ENCODE data around the gene ITK.

The ITK gene

DNA sequence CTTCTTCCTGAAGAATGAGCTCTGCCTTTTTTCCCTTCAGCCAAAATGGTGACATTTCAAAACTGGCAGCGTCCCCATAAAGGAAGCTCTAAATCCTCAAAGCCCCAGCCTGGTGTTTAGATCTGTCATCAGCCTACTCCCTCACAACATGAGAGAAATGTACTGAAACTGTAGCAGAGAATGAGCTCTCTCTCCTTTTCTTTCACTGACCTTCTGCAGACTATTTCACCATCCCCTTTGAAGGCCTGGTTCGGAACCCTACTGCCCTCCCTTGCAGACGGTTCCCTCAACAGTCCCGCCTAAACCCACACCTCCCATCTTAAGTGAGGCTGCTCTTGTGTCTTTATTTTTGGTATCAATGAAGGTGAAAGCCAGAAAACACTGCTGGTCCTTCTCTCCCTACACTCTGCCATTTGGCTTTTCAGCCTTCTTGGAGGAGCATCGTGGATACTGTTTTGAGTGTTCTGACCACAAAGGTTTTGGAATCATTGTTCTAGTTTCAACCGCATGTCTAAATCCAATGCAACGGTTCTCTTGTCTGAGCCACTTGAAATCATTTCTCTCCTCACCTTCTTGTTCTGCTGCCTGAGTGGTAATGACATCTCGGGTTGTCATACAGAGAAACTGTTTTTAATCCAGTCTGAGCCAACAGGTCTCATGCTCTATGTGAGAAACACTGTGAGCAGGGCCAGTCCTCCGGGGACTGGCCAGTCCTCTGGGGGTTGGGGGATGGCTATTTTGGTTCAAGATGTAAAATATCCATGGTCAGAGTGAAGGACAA, 39.0 kb downstream of the ITK start:
- Histone ChIP-seq H3K27me3 (ENCODE audit: insufficient read depth, insufficient read length) (no peaks in the 10 kb centered on the region), H3K4me1 (ENCODE audit: insufficient read depth, insufficient read length) (no peaks in the 10 kb centered on the region), H3K36me3 (ENCODE audit: insufficient read depth, insufficient read length, low read length) (no peaks in the 10 kb centered on the region), H3K9ac (ENCODE audit: insufficient read length, low read depth) (no peak overlapping the region), H3K9me3 (ENCODE audit: insufficient read depth, low read length) (no peaks in the 10 kb centered on the region), H3K4me3 (ENCODE audit: insufficient read length, low read depth) (no peak overlapping the region)
- TF ChIP-seq SUZ12 (IDR thresholded peaks at IDR 0.05; ENCODE audit: extremely low read depth, insufficient read depth, insufficient read length) = no peak
- no peak for TF ChIP-seq ZNF274 (IDR thresholded peaks at IDR 0.05; ENCODE audit: low read depth, low read length)
- TF ChIP-seq YY1 (IDR thresholded peaks at IDR 0.05; ENCODE audit: insufficient read depth, insufficient read length) = no peak
- no peak for DNase-seq (ENCODE audit: low read depth, low spot score)

DNA sequence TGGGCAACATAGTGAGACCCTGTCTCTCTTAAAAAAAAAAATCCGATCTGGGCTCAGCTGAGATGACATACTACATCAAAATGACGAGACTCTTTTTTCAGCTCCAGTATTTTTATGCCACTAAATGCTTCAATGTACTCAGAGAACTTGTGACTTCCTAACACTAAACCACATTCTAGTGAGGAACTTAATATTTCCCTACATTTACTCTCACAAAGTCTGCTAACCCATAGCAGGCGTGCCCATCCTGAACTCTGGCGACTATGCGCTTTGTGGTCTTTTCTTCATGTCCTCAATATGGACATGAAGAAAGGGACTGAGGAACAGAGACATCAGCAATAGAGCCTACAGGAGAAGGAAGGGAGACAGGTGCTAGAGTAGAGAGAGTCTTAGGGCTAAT, 41.3 kb downstream of the ITK start:
- no peak for DNase-seq (ENCODE audit: low read depth, low spot score)
- Histone ChIP-seq H3K36me3 (ENCODE audit: insufficient read depth, insufficient read length, low read length) (no peaks in the 10 kb centered on the region), H3K9ac (ENCODE audit: insufficient read length, low read depth) (no peak overlapping the region), H3K27me3 (ENCODE audit: insufficient read depth, insufficient read length) (no peaks in the 10 kb centered on the region), H3K9me3 (ENCODE audit: insufficient read depth, low read length) (no peaks in the 10 kb centered on the region), H3K4me3 (ENCODE audit: insufficient read length, low read depth) (no peak overlapping the region), H3K4me1 (ENCODE audit: insufficient read depth, insufficient read length) (no peaks in the 10 kb centered on the region)
- TF ChIP-seq SUZ12 (IDR thresholded peaks at IDR 0.05; ENCODE audit: extremely low read depth, insufficient read depth, insufficient read length) (no peak), ZNF274 (IDR thresholded peaks at IDR 0.05; ENCODE audit: low read depth, low read length) (no peak), YY1 (IDR thresholded peaks at IDR 0.05; ENCODE audit: insufficient read depth, insufficient read length) (no peak)

DNA sequence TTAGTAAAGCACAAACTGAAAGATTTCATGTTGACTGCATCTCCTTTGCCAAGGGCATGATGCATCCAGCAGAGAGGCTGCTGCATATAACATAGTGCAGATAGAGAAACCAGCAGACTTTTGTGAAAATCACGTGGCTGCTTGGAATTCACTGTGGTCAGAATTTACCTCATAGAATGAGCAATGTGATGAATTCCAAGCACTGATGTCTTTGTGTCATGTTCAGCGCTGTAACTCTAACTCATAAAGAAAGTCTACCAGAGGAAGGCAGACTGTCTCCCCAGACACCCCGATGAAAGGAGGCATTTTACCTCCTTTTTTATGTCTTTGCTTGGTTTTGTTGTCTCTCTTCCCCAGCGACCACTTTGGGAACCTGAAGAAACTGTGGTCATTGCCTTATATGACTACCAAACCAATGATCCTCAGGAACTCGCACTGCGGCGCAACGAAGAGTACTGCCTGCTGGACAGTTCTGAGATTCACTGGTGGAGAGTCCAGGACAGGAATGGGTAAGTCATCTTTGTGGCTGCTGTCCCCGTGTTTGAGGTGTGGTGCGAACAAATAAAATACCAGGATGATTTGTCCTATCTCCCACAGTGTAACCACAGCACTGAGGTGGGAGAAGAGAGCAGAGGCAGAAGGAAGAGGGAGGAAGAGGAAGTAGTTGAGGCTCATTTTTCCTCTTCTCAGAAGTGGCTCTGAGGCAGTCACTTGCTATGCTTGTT, 42.0 kb downstream of the ITK start:
- no peaks in the 10 kb centered on the region for H3K9me3 ChIP-seq (ENCODE audit: insufficient read depth, low read length)

DNA sequence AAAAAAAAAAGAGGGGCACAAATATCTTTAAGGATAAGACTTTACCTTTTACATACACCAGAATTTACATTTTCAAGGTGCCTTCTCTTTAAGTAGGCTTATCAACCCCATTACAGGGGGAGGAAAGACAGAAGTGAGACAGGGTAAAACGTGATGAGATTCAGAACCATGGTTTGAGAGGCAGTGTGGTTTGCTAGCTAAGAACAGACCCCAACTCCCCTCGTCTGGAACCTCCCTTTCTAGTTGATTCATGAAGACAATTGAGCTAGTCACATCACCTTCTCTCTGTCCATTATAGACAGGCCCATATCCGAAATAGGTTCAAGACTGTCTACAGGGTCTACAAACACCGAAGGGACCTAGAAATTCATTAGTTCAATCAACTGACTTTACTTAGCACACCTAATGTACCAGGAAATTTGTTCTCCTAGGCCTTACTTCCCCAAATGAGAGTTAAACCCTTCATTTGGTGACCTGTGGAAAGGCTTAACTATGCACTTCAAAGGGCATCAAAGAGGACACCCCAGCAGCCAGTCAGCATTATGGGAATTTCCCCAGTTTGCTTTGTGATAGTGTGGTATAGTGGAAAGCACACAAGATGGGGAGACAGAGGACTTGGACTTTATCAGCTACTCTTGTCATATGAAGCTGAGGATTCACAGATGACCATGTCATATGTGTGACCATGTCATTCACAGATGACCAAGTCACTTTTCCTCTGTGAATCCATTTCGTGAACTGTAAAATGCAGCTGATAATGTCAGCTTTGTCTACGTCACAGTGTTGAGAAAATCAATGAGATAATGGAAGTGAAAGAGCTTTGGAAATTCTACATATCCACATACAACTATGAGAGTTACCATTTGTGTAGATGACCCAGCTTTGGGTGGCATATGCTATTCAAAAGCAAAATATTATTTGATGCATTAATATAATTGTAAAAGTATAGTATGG, 45.1 kb downstream of the ITK start:
- H3K4me3 ChIP-seq (ENCODE audit: insufficient read length, low read depth) = no peak overlapping the region
- no peak overlapping the region for H3K9ac ChIP-seq (ENCODE audit: insufficient read length, low read depth)
- H3K27me3 ChIP-seq (ENCODE audit: insufficient read depth, insufficient read length) = no peaks in the 10 kb centered on the region
- H3K9me3 ChIP-seq (ENCODE audit: insufficient read depth, low read length) = no peaks in the 10 kb centered on the region
- no peaks in the 10 kb centered on the region for H3K36me3 ChIP-seq (ENCODE audit: insufficient read depth, insufficient read length, low read length)
- no peak for DNase-seq (ENCODE audit: low read depth, low spot score)
- no peak for TF ChIP-seq YY1 (IDR thresholded peaks at IDR 0.05; ENCODE audit: insufficient read depth, insufficient read length)
- TF ChIP-seq ZNF274 (IDR thresholded peaks at IDR 0.05; ENCODE audit: low read depth, low read length) = no peak
- no peak for TF ChIP-seq SUZ12 (IDR thresholded peaks at IDR 0.05; ENCODE audit: extremely low read depth, insufficient read depth, insufficient read length)
- H3K4me1 ChIP-seq (ENCODE audit: insufficient read depth, insufficient read length) = no peaks in the 10 kb centered on the region

More for the DNA sequence above, 42.0 kb downstream of the ITK start:
- TF ChIP-seq ZNF274 (IDR thresholded peaks at IDR 0.05; ENCODE audit: low read depth, low read length) (no peak), YY1 (IDR thresholded peaks at IDR 0.05; ENCODE audit: insufficient read depth, insufficient read length) (no peak), SUZ12 (IDR thresholded peaks at IDR 0.05; ENCODE audit: extremely low read depth, insufficient read depth, insufficient read length) (no peak)
- no peak for DNase-seq (ENCODE audit: low read depth, low spot score)
- no peaks in the 10 kb centered on the region for H3K27me3 ChIP-seq (ENCODE audit: insufficient read depth, insufficient read length)
- no peak overlapping the region for H3K4me3 ChIP-seq (ENCODE audit: insufficient read length, low read depth)
- no peaks in the 10 kb centered on the region for H3K4me1 ChIP-seq (ENCODE audit: insufficient read depth, insufficient read length)
- H3K9ac ChIP-seq (ENCODE audit: insufficient read length, low read depth) = no peak overlapping the region
- H3K36me3 ChIP-seq (ENCODE audit: insufficient read depth, insufficient read length, low read length) = no peaks in the 10 kb centered on the region

DNA sequence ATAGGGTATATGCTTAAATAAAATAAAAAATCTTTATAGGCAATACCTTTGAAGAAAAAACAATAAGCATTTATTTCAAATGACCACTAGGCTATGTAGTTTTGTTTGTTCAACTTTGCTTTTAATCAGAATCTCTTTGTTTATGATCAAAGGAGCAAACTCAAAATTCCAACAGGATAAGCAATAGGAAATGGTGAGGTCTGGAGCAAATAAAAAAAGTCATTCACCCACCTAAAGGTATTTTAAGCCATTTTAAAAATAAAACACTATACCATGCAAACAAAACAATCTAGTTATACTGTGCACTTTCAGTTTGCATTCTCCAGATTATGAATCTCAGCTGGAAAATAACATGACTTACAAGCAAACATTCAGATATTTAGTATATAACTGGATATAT, 50.0 kb downstream of the ITK start:
- Histone ChIP-seq H3K9ac (ENCODE audit: insufficient read length, low read depth) (no peak overlapping the region), H3K27me3 (ENCODE audit: insufficient read depth, insufficient read length) (no peaks in the 10 kb centered on the region), H3K4me3 (ENCODE audit: insufficient read length, low read depth) (no peak overlapping the region), H3K4me1 (ENCODE audit: insufficient read depth, insufficient read length) (no peaks in the 10 kb centered on the region), H3K9me3 (ENCODE audit: insufficient read depth, low read length) (no peaks in the 10 kb centered on the region), H3K36me3 (ENCODE audit: insufficient read depth, insufficient read length, low read length) (no peaks in the 10 kb centered on the region)
- TF ChIP-seq ZNF274 (IDR thresholded peaks at IDR 0.05; ENCODE audit: low read depth, low read length) = no peak
- no peak for TF ChIP-seq YY1 (IDR thresholded peaks at IDR 0.05; ENCODE audit: insufficient read depth, insufficient read length)
- TF ChIP-seq SUZ12 (IDR thresholded peaks at IDR 0.05; ENCODE audit: extremely low read depth, insufficient read depth, insufficient read length) = no peak
- DNase-seq (ENCODE audit: low read depth, low spot score) = no peak

DNA sequence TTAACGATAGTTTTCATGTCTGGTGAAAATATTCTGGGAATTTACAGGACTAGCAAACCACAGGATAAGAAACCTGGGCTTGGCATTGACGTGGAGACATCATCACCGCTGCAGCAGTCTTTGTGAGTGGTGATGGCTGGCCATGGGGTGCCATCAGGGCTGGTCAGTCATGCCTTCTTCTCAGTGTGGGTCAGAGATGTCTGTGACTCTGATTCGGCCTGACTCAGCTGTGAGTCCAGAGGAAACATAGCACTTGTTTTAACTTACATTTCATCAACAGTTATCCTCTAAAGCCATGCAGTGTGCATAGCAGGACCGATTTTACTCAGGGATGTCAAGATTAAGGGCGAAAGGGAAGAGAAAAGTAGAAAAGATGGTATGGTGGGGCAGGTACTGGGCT, 52.1 kb downstream of the ITK start:
- TF ChIP-seq SUZ12 (IDR thresholded peaks at IDR 0.05; ENCODE audit: extremely low read depth, insufficient read depth, insufficient read length) = no peak
- no peak for TF ChIP-seq ZNF274 (IDR thresholded peaks at IDR 0.05; ENCODE audit: low read depth, low read length)
- TF ChIP-seq YY1 (IDR thresholded peaks at IDR 0.05; ENCODE audit: insufficient read depth, insufficient read length) = no peak
- DNase-seq (ENCODE audit: low read depth, low spot score) = no peak
- Histone ChIP-seq H3K4me3 (ENCODE audit: insufficient read length, low read depth) (no peak overlapping the region), H3K4me1 (ENCODE audit: insufficient read depth, insufficient read length) (no peaks in the 10 kb centered on the region), H3K9ac (ENCODE audit: insufficient read length, low read depth) (no peak overlapping the region), H3K36me3 (ENCODE audit: insufficient read depth, insufficient read length, low read length) (no peaks in the 10 kb centered on the region), H3K27me3 (ENCODE audit: insufficient read depth, insufficient read length) (no peaks in the 10 kb centered on the region), H3K9me3 (ENCODE audit: insufficient read depth, low read length) (no peaks in the 10 kb centered on the region)

All from NT2/D1 (cell line).